Loucy (cell line): ENCODE results near the gene AFF3.

Source experiments
- H2AFZ ChIP-seq: fragments of 200-600 bp; sonication (generic); 2 replicates; pipeline ENCODE4 v1.6.0; 2016; ENCODE audit warnings: antibody characterized with exemption, mild to moderate bottlenecking, low read length, moderate library complexity
- H3F3A ChIP-seq: fragments of 200-600 bp; 2 replicates; pipeline ENCODE4 v1.6.0; 2016; ENCODE audit warnings: antibody characterized with exemption, low read depth, mild to moderate bottlenecking
- H3K27me3 ChIP-seq: fragments of 200-600 bp; sonication (generic); 2 replicates; pipeline ENCODE4 v1.6.1; 2014; ENCODE audit warnings: low read length, mild to moderate bottlenecking; ENCODE audit not compliant: insufficient read depth, poor library complexity, severe bottlenecking
- H3K36me3 ChIP-seq: fragments of 200-600 bp; sonication (generic); 2 replicates; pipeline ENCODE4 v1.6.1; 2016; ENCODE audit warnings: low read length; ENCODE audit not compliant: insufficient read depth
- H3K4me1 ChIP-seq: fragments of 200-600 bp; sonication (generic); 2 replicates; pipeline ENCODE4 v1.5.1; 2014; ENCODE audit warnings: low read length, mild to moderate bottlenecking; ENCODE audit not compliant: insufficient read depth, poor library complexity, severe bottlenecking
- H3K4me2 ChIP-seq: fragments of 200-600 bp; sonication (generic); 2 replicates; pipeline ENCODE4 v1.6.0; 2014; ENCODE audit warnings: antibody characterized with exemption, low read length, low read depth, mild to moderate bottlenecking; ENCODE audit not compliant: poor library complexity, severe bottlenecking
- H3K4me3 ChIP-seq: fragments of 200-600 bp; sonication (generic); 2 replicates; pipeline ENCODE4 v1.5.1; 2014; ENCODE audit warnings: low read length, mild to moderate bottlenecking, mixed read lengths; ENCODE audit not compliant: poor library complexity, severe bottlenecking
- H3K79me2 ChIP-seq: fragments of 200-600 bp; sonication (generic); 2 replicates; pipeline ENCODE4 v1.6.1; 2014; ENCODE audit warnings: low read length; ENCODE audit not compliant: insufficient read depth
- H3K9ac ChIP-seq: fragments of 200-600 bp; sonication (generic); 2 replicates; pipeline ENCODE4 v1.6.0; 2014; ENCODE audit warnings: mild to moderate bottlenecking, low read depth, low read length, moderate library complexity; ENCODE audit not compliant: poor library complexity, severe bottlenecking
- H3K9me2 ChIP-seq: fragments of 200-600 bp; sonication (generic); replicated peaks from 2 replicates; pipeline ENCODE4 v1.6.1; 2016; ENCODE audit warnings: low read depth, low read length, mixed read lengths
- H3K9me3 ChIP-seq: fragments of 200-600 bp; sonication (generic); 2 replicates; pipeline ENCODE4 v1.6.1; 2014; ENCODE audit warnings: mild to moderate bottlenecking, antibody characterized with exemption, low read length, low read depth; ENCODE audit not compliant: insufficient read depth
- H4K20me1 ChIP-seq: fragments of 200-600 bp; sonication (generic); 2 replicates; pipeline ENCODE4 v1.6.0; 2014; ENCODE audit warnings: antibody characterized with exemption, low read length, mild to moderate bottlenecking; ENCODE audit not compliant: insufficient read depth, poor library complexity, severe bottlenecking
- EZH2phosphoT487 ChIP-seq: fragments of 200-600 bp; IDR thresholded peaks from 2 replicates; pipeline ENCODE4 v1.6.1; 2018; ENCODE audit warnings: antibody characterized with exemption, mild to moderate bottlenecking, moderate library complexity, borderline replicate concordance
- TF ChIP-seq, protein P1 (sequence below): fragments of 200-600 bp; sonication (generic); conservative IDR thresholded peaks from 2 replicates; pipeline ENCODE4 v1.5.1; 2014; ENCODE audit warnings: mild to moderate bottlenecking, antibody characterized with exemption, low read length

AFF3 gene

DNA sequence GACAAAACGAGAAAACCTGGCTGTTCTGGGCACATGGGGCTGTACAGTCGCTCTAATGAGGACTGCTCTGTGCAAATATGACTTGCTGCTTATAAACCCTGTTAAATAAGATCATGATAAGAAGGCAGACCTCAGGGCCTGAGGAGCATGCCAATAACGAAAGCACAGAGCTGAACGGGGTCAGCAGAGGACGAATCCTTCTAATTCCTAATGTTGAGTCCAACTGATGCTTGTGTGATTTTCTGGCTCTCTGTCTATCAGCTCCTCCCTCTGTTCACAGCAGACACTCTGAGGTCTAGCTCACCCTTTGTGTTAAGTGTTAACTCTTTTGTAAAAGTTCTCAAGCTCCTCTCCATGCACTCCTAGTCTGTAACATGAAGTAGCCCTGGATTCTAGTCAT, 485.4 kb downstream of the AFF3 start:
- Histone ChIP-seq H3K4me1 (no peaks in the 10 kb centered on the region), H3K4me3 (no peak overlapping the region), H3K9me3 (no peaks in the 10 kb centered on the region), H3K27me3 (no peaks in the 10 kb centered on the region), H3K9me2 (no peaks in the 10 kb centered on the region), H3K79me2 (no peaks in the 10 kb centered on the region), H3K9ac (no peak overlapping the region), H4K20me1 (no peaks in the 10 kb centered on the region), H3K36me3 (no peaks in the 10 kb centered on the region), H2AFZ (no peak overlapping the region), H3F3A (no peaks in the 10 kb centered on the region), H3K4me2 (no peak overlapping the region)
- TF ChIP-seq, protein P1, sequence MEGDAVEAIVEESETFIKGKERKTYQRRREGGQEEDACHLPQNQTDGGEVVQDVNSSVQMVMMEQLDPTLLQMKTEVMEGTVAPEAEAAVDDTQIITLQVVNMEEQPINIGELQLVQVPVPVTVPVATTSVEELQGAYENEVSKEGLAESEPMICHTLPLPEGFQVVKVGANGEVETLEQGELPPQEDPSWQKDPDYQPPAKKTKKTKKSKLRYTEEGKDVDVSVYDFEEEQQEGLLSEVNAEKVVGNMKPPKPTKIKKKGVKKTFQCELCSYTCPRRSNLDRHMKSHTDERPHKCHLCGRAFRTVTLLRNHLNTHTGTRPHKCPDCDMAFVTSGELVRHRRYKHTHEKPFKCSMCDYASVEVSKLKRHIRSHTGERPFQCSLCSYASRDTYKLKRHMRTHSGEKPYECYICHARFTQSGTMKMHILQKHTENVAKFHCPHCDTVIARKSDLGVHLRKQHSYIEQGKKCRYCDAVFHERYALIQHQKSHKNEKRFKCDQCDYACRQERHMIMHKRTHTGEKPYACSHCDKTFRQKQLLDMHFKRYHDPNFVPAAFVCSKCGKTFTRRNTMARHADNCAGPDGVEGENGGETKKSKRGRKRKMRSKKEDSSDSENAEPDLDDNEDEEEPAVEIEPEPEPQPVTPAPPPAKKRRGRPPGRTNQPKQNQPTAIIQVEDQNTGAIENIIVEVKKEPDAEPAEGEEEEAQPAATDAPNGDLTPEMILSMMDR, result no peak
- TF ChIP-seq EZH2phosphoT487, result no peak

DNA sequence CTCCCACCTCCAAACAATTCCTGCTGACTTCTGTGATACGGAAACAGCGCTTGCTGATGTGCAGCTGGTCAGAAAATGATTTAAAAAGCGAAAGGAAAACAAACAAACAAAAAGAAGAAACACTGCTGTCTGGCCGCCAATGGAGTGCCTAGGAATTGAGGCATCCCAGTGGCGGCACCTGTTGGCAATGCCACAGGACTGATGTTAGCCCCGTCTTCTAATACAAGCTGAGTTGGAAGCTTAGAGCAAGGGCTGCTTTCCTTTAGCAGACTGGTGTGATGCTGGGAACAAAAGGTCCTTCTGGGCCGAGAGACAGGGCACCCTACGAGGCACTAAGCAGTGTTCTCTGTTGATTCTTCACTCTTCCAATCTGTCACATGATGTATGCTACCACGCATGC, 489.0 kb downstream of the AFF3 start:
- Histone ChIP-seq H3K36me3 (no peaks in the 10 kb centered on the region), H3K27me3 (no peaks in the 10 kb centered on the region), H3K4me3 (no peak overlapping the region), H3K9ac (no peak overlapping the region), H3K79me2 (no peaks in the 10 kb centered on the region), H3F3A (no peaks in the 10 kb centered on the region), H3K9me3 (no peaks in the 10 kb centered on the region), H4K20me1 (no peaks in the 10 kb centered on the region), H2AFZ (no peak overlapping the region), H3K9me2 (no peaks in the 10 kb centered on the region), H3K4me2 (no peak overlapping the region), H3K4me1 (no peaks in the 10 kb centered on the region)
- TF ChIP-seq, protein P1, result no peak
- no peak for TF ChIP-seq EZH2phosphoT487

DNA sequence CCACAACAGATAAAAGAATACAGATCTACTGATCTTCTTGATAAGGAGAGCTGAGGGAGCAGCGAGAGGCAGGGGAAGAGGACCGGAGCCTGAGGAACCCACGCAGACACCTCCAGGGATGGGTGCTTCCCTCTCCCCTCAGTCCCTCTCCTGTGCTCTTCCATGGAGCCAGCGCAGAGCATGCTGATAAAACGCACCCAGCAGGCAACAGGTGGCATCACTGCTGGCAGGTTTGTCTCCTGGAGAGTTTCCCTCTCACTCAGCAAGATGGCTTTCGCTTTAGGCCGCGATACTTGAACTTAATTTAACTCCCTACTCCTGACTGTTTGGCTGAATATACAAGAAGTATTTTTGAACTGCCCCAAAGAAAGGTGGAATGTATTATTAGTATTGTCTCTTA, 489.5 kb downstream of the AFF3 start:
- no peaks in the 10 kb centered on the region for H3K27me3 ChIP-seq
- no peaks in the 10 kb centered on the region for H3K36me3 ChIP-seq
- no peak overlapping the region for H2AFZ ChIP-seq
- no peak overlapping the region for H3K4me2 ChIP-seq
- no peaks in the 10 kb centered on the region for H3K79me2 ChIP-seq
- no peaks in the 10 kb centered on the region for H3K9me2 ChIP-seq
- no peaks in the 10 kb centered on the region for H3K4me1 ChIP-seq
- no peaks in the 10 kb centered on the region for H4K20me1 ChIP-seq
- H3K9ac ChIP-seq, result no peak overlapping the region
- no peaks in the 10 kb centered on the region for H3K9me3 ChIP-seq
- no peak overlapping the region for H3K4me3 ChIP-seq
- TF ChIP-seq, protein P1, result no peak
- TF ChIP-seq EZH2phosphoT487, result no peak
- H3F3A ChIP-seq, result no peaks in the 10 kb centered on the region
